ENCODE results near the gene ZBTB49. TPM values are rescaled to one million over a fixed set of nuclear protein-coding genes. Genes with fewer than 3 reads are reported as not detected.

Gene ZBTB49
- total RNA-seq, 1 donor from 2014 or later: 4.8 TPM

DNA sequence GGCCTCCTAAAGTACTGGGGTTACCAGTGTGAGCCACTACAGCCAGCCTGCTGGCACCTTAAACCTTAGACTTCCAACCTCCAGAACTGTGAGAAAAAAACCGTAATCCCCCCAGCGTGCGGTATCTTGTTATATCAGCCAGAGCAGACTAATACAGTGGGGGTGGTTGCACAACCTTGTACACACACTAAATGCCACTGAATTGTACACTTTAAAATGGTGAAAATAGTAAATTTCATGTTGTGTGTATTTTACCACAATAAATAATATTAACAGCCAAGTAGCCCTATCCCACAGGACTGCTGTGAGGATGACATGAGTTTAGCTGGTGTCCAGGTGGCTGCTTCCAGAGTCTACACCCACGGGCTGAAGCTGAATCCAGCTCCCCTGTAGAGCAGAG lies 38.8 kb downstream of the ZBTB49 start:
- no peak overlapping the region for H3K4me3 Mint-ChIP-seq (ENCODE audit: unreplicated experiment)
- DNase-seq: no peak

GRCh38 chr4:4329496-4329895 lies 39.4 kb downstream of the ZBTB49 start:
- Mint-ChIP-seq H3K4me1 (ENCODE audit: low read depth, unreplicated experiment) (peaks cover 2% of the 10 kb centered on the region), H3K36me3 (ENCODE audit: unreplicated experiment) (no peaks in the 10 kb centered on the region), H3K27ac (ENCODE audit: unreplicated experiment) (no peak overlapping the region), H3K4me3 (ENCODE audit: unreplicated experiment) (no peak overlapping the region), H3K9me3 (ENCODE audit: unreplicated experiment) (peaks cover 2% of the 10 kb centered on the region), H3K27me3 (ENCODE audit: unreplicated experiment) (no peaks in the 10 kb centered on the region)
- TF ChIP-seq CTCF (IDR thresholded peaks at IDR 0.05; ENCODE audit: partially characterized antibody, unreplicated experiment): no peak
- no peak for DNase-seq

More for the DNA sequence above, 38.8 kb downstream of the ZBTB49 start:
- Mint-ChIP-seq H3K27ac (ENCODE audit: unreplicated experiment) (no peak overlapping the region), H3K27me3 (ENCODE audit: unreplicated experiment) (no peaks in the 10 kb centered on the region), H3K4me1 (ENCODE audit: low read depth, unreplicated experiment) (peaks cover 2% of the 10 kb centered on the region), H3K9me3 (ENCODE audit: unreplicated experiment) (peaks cover 2% of the 10 kb centered on the region), H3K36me3 (ENCODE audit: unreplicated experiment) (no peaks in the 10 kb centered on the region)
- no peak for TF ChIP-seq CTCF (IDR thresholded peaks at IDR 0.05; ENCODE audit: partially characterized antibody, unreplicated experiment)

DNA sequence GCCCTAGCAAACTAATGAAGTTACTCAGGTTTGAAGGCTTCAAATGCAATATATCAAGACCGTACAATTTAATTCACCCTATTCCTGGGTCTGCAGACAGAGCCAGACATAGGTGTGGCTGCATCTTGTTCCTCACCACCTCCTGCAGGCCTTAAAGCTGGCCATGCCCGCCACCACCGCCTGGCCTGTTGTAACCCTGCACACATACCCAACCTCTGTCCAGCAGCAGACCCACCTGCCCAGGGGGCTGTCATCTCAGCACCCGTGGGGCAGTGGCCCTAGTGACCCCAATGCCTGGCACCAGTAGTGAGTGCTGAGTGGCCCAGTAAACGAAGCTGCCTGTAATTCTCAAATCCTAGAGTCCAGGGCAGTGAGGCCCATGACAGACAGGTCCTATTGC lies 40.7 kb downstream of the ZBTB49 start:
- H3K9me3 Mint-ChIP-seq (ENCODE audit: unreplicated experiment): no peaks in the 10 kb centered on the region
- peaks cover 2% of the 10 kb centered on the region for H3K4me1 Mint-ChIP-seq (ENCODE audit: low read depth, unreplicated experiment)
- no peaks in the 10 kb centered on the region for H3K27me3 Mint-ChIP-seq (ENCODE audit: unreplicated experiment)
- H3K4me3 Mint-ChIP-seq (ENCODE audit: unreplicated experiment): no peak overlapping the region
- no peak for TF ChIP-seq CTCF (IDR thresholded peaks at IDR 0.05; ENCODE audit: partially characterized antibody, unreplicated experiment)
- DNase-seq: no peak
- H3K27ac Mint-ChIP-seq (ENCODE audit: unreplicated experiment): no peak overlapping the region
- no peaks in the 10 kb centered on the region for H3K36me3 Mint-ChIP-seq (ENCODE audit: unreplicated experiment)

GRCh38 chr4:4332529-4332928 lies 42.5 kb downstream of the ZBTB49 start:
- DNase-seq: no peak
- no peak overlapping the region for H3K27ac Mint-ChIP-seq (ENCODE audit: unreplicated experiment)
- H3K36me3 Mint-ChIP-seq (ENCODE audit: unreplicated experiment): no peaks in the 10 kb centered on the region
- peaks cover 4% of the 10 kb centered on the region for H3K27me3 Mint-ChIP-seq (ENCODE audit: unreplicated experiment)
- no peak for TF ChIP-seq CTCF (IDR thresholded peaks at IDR 0.05; ENCODE audit: partially characterized antibody, unreplicated experiment)
- peaks cover 4% of the 10 kb centered on the region for H3K9me3 Mint-ChIP-seq (ENCODE audit: unreplicated experiment)
- H3K4me3 Mint-ChIP-seq (ENCODE audit: unreplicated experiment): no peak overlapping the region
- peaks cover under 1% of the 10 kb centered on the region for H3K4me1 Mint-ChIP-seq (ENCODE audit: low read depth, unreplicated experiment)

DNA sequence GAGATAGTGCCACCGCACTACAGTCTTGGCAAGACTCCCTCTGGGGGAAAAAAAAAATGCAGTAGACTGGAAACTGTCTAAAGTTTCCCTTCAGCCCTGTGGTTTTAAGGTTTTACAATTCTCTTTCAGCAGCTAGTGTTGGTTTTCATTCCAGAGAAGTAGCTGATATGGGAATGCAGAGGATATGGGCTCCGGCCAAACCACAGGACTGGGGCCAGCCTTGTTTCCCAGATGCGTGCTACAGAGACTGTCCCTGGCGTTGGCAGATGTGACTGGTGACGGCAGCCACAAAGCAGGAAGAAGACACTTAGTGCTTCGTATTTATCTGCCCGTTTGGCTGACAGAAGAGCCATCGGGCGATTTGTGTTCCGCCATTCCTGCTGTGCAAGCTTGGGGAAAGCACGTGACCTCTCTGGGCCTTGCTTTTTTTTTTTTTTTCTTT lies 43.2 kb downstream of the ZBTB49 start:
- no peaks in the 10 kb centered on the region for H3K36me3 Mint-ChIP-seq (ENCODE audit: unreplicated experiment)
- H3K9me3 Mint-ChIP-seq (ENCODE audit: unreplicated experiment): peaks cover 4% of the 10 kb centered on the region
- no peak overlapping the region for H3K4me3 Mint-ChIP-seq (ENCODE audit: unreplicated experiment)
- no peak for TF ChIP-seq CTCF (IDR thresholded peaks at IDR 0.05; ENCODE audit: partially characterized antibody, unreplicated experiment)
- H3K4me1 Mint-ChIP-seq (ENCODE audit: low read depth, unreplicated experiment): no peaks in the 10 kb centered on the region
- H3K27me3 Mint-ChIP-seq (ENCODE audit: unreplicated experiment): peaks cover 4% of the 10 kb centered on the region
- no peak overlapping the region for H3K27ac Mint-ChIP-seq (ENCODE audit: unreplicated experiment)
- DNase-seq: no peak

Measured in glutamatergic neuron (in vitro differentiated cells).